GM18498 (cell line): ENCODE results near the gene HECW1.
"Not testable (repeated sequence)": the region's sequence is repeated elsewhere in the genome, so short reads cannot be mapped to it uniquely, and the experiment has no call there.

Experiments
- ATAC-seq: cut with Tn5 transposase; IDR thresholded peaks from one replicate; pipeline ENCODE4 v1.9.1; 2021; ENCODE audit warnings: mild to moderate bottlenecking, moderate library complexity; ENCODE audit not compliant: unreplicated experiment

HECW1 gene

DNA sequence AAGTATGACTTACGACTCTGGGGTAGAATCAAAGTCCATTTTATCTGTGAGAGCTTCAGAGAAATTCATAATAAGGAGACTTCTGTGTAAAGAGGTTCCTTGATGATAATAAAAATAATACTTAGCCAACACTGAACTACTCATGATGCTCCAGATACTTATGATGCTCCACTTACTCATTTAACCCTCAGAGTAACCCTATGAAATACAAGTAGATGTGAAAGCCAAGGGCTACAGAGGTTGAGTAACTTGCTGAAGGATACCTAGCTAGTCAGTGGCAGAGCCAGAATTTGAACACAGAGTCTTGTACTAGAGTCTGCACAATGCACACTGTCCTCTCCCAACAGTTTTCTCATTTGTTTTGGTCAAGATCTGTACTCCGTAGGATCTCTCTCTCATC is 89.5 kb downstream of the HECW1 start:
- ATAC-seq: no peak

- no peak for ATAC-seq
Observed at GRCh38 chr7:43204081-43204480, 91.6 kb downstream of the HECW1 start.

GRCh38 chr7:43205171-43205795 is 92.8 kb downstream of the HECW1 start:
- ATAC-seq: no peak

DNA sequence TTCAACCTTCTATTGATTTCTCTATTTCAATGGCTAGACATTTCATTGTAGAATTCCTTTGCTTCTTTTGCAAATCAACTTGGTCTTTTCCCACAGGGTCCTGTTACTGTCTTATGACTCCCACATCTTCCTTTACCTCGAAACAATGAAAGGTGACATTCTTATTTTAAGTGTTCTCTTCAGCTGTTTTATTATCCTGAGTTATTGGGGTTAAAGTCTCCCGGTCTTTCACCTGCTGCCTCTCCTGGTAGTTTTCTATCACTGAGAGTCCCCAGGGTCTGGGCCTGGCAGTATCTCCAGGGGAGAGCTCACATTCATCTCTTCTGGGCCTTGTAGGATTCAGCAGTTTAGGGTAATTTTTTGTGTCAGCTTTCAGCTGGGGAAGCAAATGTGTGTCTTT is 95.8 kb downstream of the HECW1 start:
- no peak for ATAC-seq

GRCh38 chr7:43210539-43210938 is 98.1 kb downstream of the HECW1 start:
- not testable (repeated sequence) for ATAC-seq

- no peak for ATAC-seq
Observed at GRCh38 chr7:43211286-43211685, 98.8 kb downstream of the HECW1 start.

GRCh38 chr7:43211693-43212092 is 99.2 kb downstream of the HECW1 start:
- no peak for ATAC-seq

- no peak for ATAC-seq
Observed at GRCh38 chr7:43212921-43213320, 100.5 kb downstream of the HECW1 start.

DNA sequence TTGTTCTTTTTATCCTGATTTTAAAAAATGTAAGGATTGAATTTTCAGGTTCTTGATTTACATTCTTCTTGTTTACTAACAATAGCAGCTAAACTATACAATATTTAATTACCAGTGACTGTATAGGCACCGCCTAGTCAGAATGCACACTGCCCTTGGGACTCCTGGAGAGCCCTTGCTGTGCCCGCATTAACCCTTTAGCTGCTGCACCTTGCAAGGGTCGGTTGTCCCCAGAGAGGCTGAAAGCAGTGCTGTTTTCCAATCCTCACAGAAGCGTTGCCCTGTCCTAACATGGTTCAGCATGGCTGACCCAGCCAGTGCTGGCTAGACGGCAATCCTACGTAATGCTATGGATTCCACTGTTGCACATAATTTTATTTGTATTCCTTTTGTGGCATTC is 102.6 kb downstream of the HECW1 start:
- no peak for ATAC-seq

- no peak for ATAC-seq
Observed at GRCh38 chr7:43217055-43217454, 104.6 kb downstream of the HECW1 start.

DNA sequence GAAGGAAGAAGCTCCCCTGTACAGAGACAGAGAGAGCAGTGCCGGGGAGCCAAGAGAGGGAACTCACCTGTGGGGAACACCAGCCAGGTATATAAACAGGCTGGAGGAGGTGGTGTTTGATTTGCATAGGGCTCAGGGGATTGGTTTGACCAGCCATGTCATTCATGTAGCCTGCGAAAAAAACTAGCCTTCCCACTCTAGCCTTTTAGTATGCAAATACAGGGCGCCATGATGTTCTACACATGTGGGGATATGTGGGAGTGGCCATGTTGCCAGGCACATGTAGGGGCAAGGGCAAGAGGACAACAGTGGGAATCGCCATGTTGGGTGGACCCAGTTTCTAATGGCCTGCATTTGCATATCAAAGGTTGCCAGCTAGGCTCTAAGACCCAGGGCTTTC is 106.5 kb downstream of the HECW1 start:
- ATAC-seq: not testable (repeated sequence)

DNA sequence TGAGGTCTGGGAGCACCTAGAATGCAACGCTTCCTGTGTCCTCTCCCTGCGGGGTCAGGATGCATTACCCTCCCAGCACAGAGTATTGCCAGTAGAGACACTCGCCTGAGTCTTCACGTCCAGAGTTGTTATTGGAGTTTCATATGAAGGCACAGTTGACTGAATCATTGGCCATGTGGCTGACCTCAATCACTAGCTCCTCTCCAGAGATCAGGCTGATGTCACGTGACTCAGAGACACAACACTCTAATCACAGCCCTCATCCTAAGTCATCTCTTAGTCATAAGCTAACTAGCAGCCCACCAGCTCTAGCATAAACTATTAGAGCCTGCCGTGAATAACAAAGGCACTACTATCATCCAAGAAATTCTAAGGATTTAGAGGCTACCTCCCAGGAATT is 107.8 kb downstream of the HECW1 start:
- ATAC-seq: no peak

- no peak for ATAC-seq
Observed at GRCh38 chr7:43220742-43221141, 108.3 kb downstream of the HECW1 start.

GRCh38 chr7:43229801-43230200 is 117.4 kb downstream of the HECW1 start:
- no peak for ATAC-seq

DNA sequence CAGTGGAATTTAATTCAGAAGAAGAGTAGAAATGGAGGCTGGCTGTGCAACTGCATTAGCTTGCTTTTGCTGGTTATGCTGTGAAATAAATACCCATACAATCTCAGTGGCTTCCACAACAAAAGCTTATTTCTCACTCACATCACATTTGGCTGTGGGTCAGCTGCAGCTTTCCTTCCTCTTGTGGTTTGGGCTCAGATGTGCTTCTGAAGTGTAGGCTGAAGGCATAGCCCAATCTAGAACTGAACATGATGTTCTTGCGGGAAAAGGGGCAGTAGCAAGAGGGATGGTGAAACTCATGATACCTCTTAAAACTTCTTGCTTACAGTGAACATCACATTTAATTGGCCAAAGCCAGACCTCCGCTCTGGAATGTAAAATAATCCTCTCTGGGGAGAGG is 119.9 kb downstream of the HECW1 start:
- no peak for ATAC-seq

GRCh38 chr7:43234073-43234472 is 121.6 kb downstream of the HECW1 start:
- no peak for ATAC-seq

DNA sequence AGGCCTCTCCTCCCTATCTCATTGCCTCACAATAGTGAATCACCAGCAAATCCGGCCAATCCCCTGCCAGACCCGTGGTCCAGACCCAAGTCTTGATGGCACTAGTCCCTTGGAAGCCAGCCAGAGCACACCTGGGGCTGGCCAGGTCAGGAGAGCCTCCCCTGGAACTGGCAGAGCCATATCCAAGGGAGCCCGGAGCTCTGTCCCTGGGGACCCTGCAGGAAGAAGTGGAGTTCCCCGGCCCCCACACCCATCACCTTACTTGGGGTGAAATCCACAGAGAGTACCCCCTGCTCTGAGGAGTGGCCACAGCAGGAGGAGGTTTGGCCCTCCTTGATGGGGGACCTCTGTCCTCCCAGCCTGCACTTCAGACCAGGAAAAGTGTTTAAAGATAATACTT is 122.5 kb downstream of the HECW1 start:
- ATAC-seq: no peak

- no peak for ATAC-seq
Observed at GRCh38 chr7:43240565-43240964, 128.1 kb downstream of the HECW1 start.

- no peak for ATAC-seq
Observed at GRCh38 chr7:43242628-43243255, 130.3 kb downstream of the HECW1 start.

- ATAC-seq: no peak
Observed at GRCh38 chr7:43244232-43244631, 131.8 kb downstream of the HECW1 start.

GRCh38 chr7:43244784-43245183 is 132.3 kb downstream of the HECW1 start:
- ATAC-seq: no peak

DNA sequence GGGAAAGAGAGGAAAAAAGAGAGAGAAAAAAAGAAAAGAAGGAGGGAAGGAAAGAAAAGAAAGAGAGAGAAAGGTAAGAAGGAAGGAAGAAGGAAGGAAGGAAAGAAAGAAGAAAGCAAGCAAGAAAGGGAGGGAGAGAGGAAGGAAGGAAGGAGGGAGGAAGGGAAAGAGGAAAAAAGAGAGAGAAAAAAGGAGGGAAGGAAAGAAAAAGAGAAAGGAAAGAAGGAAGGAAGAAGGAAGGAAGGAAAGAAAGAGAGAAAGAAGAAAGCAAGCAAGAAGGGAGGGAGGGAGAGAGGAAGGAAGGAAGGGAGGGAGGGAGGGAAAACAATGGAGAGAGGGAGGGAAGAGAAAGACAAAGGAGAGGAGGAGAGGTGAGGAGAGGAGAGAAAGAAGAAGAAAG is 135.3 kb downstream of the HECW1 start:
- ATAC-seq: no peak

DNA sequence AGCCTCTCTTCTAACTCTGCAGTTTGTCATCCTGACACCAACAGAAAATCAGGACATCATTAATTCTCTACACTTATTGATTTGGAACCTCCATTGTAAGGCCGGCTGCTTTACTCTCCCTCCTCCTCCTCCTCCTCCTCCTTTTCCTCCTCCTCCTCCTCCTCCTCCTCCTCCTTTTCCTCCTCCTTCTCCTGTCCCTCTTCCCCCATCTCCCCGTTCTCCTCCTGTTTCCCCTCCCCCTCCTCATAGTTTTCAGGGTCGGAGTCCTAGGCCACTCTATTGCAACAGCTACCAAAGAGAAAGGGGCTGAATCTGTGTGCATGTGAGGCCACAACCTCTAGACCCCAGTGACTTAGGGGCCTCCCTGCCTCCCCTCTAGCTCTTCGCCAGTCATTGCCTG is 136.1 kb downstream of the HECW1 start:
- no peak for ATAC-seq
